ENCODE measurements around the gene SLC9A8.

Gene SLC9A8

GRCh38 chr20:49880177-49880576 lies 67.5 kb downstream of the SLC9A8 start:
- DNase-seq = no peak

DNA sequence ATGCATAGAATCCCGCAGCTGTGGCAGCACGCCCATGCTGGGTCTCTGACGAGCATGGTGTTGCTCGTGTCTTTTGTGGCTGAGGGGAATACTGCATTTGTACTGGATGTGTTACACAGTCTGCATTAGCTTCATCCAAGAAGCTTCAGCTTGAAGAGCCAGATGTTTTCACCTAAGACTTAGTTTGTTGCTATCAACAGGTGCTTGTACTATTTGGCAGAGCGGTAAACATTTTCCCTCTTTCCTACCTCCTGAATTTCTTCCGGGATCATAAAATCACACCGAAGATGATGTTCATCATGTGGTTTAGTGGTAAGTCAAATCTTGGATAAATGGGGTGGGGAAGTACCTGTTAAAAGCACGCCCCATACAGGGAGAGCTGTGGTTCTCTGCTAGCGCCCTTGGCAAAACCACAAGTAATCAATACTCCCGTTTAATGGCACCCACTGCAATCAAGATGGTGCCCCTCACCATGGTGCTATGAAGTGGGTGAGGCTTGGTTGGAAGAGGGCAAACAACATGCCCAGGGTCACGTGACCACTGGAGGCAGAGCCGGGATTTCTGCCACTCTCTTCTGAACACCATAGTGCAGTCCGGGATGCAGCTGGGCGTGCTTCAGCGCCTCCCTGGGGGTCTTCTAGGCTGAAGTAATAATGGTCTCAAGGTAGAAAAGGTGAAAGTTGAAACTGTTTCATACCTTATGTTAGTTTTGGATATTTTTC lies 68.3 kb downstream of the SLC9A8 start:
- no peak for DNase-seq

- no peak for DNase-seq
These were observed 69.7 kb downstream of the SLC9A8 start for GRCh38 chr20:49882171-49882970.

GRCh38 chr20:49883246-49883802 lies 70.7 kb downstream of the SLC9A8 start:
- DNase-seq = no peak

- no peak for DNase-seq
These were observed 73.1 kb downstream of the SLC9A8 start for GRCh38 chr20:49885558-49886332.

GRCh38 chr20:49886571-49887213 lies 74.1 kb downstream of the SLC9A8 start:
- DNase-seq = no peak

DNA sequence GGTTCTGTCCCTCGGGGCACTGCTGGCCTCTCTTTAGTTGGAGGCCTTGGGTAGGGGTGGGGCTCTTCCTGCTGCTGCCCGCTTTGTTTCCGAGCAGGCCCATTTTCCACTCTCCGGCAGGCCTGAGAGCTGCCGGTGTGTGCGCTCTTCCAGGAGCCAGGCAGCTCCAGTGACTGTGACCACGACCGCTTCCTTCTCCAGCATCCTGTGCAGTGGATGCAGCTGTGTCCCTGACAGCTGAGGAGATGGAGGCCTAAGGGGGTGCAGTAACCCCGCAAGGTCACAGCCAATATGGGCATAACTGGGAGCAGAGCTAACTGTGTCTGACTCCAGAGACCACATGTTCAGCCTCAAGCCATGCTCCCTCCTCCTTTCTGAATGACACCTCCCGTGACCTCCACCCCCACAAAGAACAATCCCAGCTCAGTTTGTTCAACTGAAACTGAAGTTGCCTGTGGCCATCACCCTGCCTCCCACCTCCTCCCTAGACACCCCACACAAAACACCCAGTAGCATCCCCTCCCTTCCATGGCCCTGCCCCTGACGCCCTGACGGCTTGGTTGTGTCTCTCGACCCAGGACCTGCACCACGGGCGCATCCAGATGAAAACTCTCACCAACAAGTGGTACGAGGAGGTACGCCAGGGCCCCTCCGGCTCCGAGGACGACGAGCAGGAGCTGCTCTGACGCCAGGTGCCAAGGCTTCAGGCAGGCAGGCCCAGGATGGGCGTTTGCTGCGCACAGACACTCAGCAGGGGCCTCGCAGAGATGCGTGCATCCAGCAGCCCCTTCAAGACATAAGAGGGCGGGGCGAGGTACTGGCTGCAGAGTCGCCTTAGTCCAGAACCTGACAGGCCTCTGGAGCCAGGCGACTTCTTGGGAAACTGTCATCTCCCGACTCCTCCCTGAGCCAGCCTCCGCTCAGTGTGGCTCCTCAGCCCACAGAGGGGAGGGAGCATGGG lies 74.9 kb downstream of the SLC9A8 start:
- no peak for DNase-seq

- no peak for DNase-seq
These were observed 75.8 kb downstream of the SLC9A8 start for GRCh38 chr20:49888212-49889000.

DNA sequence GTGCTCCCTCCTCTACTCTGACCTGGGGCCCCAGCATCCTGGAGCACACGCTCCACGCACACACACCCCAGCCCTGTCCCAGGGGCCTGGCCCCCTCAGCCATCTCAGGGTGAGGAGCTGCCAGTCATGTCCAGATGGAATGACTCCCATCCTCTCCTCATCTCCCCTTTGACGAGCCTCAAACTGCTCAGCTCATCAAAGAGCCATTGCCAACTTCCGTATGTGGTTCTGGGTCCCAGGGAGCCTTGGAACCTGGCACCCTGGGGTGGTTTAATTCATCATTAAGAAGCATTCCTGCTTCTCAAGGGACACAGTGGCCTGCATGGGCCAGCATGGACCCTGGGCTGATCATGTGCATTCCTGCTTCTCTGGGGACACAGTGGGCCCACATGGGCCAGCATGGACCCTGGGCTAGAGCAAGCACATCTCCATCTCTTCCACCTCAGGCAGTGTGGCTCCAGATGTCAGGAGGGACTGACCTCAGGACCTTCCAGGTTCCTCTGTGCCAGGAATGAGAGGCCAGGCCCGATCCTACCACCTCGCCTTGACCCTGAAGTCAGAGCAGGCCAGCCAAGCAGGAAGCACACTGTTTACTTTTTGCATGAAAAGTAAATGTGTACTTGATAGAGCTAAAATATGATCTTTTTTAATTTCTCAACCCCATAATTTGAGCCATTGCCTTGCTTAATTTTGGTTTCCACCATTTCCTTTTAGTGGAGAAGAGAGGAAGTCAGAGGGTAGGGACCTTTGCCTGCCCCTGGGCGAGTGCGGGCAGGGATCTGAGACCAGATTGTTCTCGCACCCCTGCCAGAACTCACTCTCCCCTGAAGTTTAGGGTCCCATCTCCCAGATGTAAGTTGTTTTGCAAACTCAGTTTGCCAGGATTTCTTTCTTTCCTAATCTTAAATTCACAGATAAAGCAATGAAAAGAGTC lies 76.6 kb downstream of the SLC9A8 start:
- no peak for DNase-seq

DNA sequence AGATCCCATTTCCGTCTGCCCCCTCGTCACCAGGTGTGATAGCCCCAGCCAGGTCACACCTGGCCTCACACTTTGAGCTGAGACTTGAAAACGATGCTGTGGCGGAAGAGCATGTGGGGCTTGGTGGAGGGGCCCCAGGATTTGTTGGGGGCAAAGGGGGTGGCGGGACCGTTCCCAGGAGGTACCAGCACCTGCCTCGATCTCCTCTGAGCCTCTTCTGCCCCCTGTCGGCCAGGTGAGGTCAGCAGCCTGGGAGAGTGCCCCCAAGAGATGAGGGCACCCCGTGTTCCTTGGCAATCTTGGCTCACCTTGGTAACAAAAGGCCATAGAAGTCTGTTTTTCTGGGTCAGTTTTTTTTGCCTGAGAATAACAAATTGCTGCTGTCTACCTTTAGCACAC lies 77.3 kb downstream of the SLC9A8 start:
- DNase-seq = no peak

DNA sequence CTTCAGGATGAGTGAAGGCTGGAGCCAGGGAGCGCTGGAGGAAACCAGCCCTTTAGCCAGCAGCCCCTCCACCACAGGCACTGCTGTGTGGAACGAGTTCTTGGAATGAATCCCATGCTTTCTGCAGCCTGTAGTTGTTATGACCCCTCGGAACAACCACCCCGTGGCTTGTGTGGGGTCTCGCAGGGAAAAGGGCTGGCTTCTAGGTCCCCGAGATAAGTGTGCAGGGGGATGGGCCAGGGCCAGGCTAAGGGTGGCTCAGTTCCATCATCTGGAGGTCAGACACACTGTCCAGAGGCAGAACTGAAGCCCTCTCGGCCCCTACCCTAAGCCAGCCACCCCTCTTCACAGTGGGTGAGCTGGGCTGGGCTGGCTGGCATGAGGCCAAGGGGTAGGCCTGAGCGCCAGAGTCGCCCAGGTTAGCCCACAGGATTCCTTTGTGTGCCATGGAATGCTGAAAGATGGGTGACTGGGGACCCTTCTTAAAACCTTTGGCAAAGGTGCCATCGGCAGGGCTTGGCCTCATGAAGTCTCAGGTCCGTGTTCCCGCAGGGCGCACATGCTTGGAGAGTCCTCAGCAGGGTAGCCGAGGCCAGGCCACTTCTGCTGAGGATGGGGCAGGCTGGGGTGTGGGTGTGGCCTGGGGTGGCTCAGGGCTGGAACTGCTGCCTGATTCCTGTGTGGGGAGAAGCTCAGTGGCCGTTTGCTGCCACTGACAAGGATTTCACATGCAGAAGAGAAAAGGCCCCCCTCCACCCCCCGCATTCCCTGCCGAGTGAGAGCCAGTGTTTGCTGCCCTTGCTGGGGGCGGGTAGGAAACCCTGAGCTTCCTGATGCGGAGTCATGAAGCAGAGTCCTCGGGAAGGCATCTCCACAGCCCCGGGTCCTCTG lies 78.1 kb downstream of the SLC9A8 start:
- DNase-seq = no peak

DNA sequence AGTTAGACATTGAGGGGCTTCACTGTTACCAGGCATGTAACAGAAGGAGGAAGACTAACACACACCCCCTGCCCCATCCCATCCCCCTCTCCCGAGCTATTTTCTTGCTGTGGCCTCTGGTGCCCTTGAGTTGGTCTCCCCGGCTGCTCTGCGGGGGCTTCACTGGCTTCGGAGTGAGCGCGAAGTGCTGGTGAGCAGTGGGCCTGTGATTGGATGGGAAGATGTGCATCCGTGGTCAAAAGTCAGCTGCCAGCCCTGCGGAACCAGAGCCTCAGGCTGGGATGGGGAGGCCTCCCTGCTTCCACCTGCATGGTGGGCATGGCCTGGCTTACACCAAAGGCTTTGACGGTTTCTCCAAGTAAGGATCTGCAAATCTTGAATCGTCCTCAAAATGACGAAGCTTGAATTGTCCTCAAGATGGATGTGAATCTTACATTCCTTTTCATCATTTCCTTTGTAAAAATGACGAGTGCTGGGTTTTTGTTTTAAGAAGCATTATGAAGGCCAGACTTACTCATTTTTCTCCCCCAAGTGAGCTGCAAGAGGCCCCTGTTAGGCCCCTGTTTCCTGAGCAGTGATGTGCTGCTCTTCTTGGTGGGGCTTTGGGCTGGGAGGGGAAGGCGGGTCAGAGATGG lies 79.0 kb downstream of the SLC9A8 start:
- no peak for DNase-seq

DNA sequence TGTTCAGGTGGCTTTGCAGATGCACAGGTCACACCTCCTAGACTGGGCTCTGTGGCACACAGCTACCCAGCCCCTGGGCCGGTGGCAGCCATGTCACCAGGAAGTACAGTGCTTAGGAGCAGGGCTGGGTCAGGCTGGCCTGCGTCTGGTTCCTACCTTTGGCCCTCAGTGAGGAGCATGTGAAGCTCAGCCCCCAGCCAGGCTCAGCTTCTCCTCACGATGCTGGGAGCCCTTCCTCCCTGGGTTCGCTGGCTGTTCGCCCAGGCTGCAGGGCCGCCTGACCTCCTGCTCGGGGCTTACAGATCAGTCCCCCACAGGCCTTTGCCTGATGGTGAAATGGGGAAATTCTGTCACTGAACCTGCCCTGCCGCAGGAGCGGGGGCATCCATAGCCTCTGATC lies 79.6 kb downstream of the SLC9A8 start:
- no peak for DNase-seq

DNA sequence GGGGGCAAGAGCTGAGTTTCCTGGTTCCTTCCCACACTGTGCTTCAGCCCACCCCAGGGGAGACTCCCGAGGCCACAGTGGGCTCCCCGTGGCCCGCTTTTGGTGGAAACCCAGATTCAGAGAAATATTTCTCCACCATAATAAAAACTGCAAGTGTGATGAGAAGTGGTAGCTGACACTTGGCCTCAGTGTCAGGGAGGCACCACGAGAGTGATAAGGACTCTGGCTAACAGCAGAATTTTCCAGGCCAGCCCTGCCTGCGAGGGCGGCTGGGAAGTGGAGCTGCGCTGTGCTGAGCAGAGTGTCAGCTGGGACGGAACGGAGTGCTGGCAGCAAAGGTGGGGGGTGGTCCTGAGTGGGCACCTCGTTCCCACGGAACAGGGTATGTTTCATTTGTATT lies 80.2 kb downstream of the SLC9A8 start:
- DNase-seq = no peak

GRCh38 chr20:49893242-49894072 lies 80.8 kb downstream of the SLC9A8 start:
- no peak for DNase-seq

DNA sequence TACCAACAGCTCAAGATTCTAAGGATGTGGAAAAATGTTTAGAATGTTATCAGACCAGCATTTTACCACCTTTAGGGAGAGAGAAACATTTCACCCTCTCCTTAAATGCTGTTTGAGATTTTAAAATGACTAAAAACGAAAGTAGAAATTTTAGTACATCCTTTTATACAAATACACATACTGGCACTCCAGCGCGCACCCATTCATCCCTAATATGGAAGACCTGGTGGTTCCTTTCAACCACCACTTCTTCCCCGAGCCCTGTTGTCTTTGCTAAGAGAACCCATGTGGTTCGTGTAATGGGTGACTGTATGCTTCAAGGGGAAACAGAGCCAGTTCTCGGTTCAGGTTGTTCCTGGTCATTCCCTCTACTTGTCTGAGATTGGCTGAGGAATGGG lies 81.4 kb downstream of the SLC9A8 start:
- no peak for DNase-seq
